Glomerular visceral epithelial cell (primary cell): ENCODE results near the gene CNEP1R1.
A peak's percentile ranks its signal among the peaks of the same experiment; 100 is the strongest.

ENCODE experiments used
- DNase-seq: peaks from one replicate; pipeline ENCODE4 v3.0.0-alpha.2; 2016; ENCODE audit errors: extremely low spot score

Gene CNEP1R1

DNA sequence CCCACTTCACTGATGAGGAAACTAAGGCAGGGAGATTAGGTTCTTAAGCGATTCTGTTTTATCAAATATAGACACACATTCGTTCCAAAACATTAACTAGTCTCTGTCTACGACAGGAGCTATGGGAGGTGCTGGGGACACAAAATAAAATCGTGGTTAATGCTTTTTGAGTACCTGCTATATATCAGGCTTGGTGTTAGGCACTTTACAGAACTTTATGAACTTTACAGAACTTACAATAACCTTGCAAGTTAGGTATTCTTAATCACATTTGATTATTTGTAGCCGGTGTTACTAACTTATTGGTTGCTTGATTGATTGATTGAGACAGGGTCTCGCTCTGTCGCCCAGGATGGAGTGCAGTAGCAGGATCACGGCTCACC, 40.2 kb downstream of the CNEP1R1 start:
- no peak for DNase-seq

DNA sequence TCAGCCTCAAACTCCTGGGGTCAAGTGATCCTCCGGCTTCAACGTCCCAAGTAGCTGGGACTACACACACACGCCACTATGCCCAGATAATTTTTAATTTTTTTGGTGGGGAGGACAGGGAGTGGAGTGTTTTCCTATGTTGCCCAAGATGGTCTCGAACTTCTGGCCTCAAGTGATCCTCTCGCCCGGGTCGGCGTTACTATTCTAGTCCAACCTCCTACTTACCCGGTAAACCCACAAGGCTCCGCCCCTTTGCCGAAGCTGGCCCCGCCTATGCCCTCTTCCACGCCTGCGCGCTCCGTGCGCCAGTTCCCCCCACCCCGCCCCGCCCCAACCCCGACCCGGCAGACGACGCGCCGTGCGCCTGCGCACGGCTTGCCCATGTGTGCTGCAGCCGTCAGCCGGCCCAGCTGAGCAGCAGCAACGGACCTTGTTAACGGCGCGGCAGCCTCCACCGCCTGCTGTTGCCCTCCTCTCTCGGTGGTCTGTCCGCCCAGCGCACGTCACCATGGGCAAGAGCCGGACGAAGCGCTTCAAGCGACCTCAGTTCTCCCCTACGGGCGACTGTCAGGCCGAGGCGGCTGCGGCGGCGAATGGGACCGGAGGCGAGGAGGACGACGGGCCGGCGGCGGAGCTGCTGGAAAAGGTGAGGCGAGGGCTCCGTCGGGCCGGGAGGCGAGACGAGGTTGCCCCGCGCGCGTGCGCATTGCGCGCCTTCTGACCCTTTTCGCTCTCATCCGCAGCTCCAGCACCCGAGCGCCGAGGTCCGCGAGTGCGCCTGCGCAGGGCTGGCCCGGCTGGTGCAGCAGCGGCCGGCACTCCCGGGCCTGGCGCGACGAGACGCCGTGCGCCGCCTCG, 40.8 kb downstream of the CNEP1R1 start, which contains the start of gene HEATR3:
HEATR3 (plus strand) TSS at position 347 of the 858 bp plus-strand sequence; CDS start at position 509, 162 bp downstream.
- peak; percentile 94 for DNase-seq

DNA sequence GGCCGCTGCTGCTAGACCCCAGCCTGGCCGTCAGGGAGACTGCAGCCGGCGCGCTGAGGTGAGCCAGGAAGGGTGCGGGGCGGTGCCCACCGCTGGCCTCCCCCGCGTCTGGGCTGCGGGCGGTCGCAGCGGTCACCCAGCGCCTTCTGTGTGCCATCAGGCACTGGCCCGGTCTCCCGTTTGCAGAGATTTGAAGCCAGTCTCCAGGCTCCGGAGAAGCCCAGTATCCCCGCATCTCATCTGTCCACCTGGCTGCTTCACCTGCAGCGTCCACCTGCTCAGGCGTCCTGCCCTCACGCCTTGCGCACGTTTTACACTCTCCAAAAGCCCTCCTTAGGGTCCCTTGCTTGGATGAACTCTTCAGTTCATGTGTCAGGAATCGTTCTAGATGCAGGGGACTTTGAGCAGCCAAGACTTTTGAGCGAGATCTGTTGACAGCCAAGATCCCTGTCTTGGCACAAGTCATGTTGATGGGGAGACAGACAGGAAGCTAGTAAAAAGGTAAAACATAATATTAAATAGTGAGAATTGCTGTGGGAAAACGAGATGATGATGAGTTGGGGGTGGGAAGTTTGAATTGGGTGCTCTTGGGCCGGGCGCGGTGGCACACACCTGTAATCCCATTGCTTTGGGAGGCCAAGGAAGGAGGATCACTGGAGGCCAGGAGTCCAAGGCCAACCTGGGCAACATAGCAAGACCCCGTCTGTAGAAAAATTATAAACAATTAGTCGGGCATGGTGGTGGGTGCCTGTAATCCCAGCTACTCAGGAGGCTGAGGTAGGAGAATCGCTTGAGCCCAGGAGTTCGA, 41.7 kb downstream of the CNEP1R1 start:
- no peak for DNase-seq

DNA sequence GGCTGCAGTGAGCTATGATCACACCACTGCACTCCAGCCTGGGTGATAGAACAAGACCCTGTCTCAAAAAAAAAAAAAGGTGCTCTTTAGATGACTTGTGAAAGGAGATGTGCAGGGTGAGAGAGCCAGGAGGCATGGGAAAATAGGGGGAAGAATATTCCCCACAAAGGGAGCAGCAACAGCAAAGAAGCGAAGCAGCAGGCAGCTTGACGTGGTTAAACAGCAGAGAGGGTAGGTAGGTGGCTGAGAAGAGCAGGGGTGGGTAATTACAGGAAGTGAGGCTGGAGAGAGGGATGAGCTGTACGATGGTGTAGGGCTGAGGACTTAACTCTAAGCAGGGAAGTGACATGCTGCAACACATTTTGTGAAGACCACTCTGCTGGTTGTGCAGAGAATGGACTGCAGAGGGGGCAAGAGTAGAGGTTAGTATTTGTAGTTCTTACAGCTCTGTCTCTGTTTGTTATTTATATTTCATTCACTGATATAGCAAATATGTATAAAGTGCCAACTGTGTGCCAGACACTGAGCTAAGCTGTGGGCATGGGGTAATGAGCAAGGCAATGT, 42.3 kb downstream of the CNEP1R1 start:
- DNase-seq = peak; percentile 33

DNA sequence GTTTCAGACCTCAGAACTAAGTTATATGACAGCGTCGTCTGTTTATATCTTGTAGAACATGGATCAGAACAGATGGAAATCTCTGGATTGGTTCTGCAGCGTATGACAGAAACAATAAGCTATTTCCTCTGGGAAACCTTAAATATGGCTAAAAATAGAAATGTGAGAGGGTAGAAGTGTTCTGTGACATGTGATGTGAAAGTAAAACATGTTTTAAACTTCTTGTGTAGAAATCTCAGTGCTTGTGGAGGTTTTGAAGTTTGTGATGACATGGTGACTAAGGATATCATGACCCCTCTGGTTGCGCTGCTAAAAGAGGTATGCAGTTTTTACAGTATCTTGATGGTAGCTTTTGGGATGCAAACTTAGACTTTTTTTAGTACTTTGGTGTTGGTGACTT, 43.5 kb downstream of the CNEP1R1 start:
- DNase-seq = no peak

DNA sequence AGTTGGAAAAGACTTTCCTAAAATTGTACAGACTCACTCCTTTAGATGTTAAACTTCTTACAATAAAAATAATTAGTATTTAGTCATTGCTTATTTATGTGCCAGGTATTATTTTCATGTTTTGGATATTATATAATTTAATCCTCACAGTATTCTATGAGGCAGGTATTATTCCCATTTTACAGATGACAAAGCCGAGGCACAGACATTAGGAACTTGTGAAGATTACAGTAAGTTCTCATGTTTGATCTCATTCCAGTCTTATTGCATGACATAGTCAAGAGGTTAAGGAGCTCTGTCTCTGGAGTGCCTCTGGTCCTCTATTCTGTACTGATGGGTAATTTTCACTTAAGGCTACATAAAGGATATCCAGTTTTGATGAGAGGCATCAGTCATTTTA, 44.0 kb downstream of the CNEP1R1 start:
- no peak for DNase-seq

DNA sequence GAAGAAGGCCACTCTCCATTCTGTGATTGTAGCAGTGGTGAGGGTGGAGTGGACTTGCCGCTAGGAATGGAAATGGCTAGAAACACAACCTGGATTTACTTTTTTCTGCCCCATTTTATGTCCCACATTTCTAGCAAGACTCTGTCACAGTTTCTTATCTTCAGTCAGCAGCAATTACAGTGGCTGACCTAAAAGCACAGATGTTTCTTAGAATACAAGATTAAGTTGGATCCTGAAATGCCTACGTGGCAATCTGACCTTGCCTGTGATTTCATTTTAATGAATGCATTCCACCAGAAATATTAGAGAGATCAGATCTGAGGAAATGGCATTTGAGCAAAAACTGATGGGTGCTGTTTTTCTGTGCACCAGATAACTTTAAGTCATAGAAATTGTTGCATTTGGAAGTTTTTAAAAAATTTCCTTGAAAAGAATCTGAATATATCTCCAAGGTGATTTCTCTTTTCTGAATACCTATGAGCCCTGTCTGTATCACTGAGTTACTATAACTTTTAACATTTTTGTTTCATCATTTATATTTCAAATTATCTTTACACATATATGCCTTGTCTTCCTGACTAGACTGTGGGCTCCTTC, 46.1 kb downstream of the CNEP1R1 start:
- DNase-seq = no peak

DNA sequence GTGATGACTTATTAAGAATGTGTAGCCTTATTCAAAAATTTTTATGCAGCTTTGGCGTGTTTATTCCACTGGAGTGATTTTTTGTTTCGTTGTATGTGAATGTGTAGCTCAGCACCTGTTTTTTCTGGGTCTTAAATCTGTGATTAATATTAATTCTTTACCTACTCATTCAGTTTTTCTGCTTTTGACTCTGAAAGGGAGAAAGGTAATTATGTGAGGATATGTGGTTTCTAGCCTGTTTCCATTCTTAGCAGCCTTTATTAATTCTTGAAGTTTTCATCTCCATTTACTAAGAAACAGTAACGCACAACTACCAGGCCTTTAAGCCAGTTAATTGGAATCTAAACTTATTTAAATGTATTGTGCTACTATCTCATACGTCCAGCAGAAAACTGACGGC, 47.7 kb downstream of the CNEP1R1 start:
- no peak for DNase-seq

DNA sequence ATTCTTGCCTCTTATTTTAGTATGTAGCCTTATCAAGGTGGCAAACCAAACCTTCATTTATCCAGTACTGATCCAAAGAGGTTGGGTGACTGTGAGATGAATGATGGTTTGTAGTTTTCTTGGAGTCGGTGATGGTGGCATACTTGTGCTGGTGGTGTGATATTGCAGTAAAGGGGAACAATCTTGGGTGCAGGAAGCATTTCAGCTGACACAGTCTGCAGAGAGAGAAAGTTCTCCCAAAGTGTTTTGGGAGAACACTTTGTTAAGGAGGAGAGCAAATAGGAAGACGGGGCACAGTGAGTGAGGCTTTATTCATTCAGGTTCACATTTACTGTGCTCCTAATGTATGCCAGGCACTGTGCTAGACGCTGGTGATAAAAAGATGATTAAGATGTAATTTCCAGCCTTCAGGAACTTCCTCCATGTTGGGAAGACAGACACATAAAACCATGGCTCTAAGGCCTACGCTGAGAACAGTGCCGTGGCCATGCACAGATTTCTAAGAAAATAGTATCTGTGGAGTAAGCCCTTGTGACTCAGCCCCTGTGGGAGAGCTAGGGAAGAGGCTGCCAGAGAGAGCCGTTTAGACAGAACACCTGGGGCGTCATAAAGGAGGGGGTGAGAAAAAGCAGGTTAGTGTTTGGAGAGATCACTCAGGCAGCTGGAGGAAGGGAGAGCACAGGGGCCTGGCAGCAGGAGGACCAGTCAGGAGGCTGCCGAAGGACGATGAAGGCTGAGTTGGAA, 54.5 kb downstream of the CNEP1R1 start:
- no peak for DNase-seq

DNA sequence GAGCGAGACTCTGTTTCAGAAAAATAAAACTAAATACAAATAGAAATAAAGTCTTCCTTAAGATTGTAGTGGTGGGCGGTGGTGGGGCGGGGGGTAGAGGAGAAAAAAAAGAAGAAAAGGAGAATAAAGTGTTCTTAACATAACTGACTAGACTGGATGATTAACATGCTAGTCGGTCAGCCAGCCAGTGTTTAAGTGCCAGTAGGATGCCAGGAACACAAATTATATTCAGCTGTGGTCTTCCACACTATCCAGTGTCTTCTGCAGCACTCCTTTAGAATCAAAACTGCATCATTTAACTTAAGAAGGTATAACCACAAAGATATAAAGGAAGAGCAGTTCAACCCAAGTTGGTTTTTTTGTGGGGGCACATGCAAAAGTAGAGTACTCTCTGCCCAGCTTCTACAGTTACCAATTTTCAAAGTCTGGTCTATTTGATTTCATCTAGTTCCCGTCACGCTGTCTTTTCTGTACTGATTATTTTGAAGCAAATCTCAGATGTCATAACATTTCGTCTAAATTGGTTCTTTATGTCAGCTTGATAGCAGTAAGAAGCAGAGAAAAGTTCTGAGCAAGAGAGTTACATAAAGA, 56.5 kb downstream of the CNEP1R1 start:
- no peak for DNase-seq

DNA sequence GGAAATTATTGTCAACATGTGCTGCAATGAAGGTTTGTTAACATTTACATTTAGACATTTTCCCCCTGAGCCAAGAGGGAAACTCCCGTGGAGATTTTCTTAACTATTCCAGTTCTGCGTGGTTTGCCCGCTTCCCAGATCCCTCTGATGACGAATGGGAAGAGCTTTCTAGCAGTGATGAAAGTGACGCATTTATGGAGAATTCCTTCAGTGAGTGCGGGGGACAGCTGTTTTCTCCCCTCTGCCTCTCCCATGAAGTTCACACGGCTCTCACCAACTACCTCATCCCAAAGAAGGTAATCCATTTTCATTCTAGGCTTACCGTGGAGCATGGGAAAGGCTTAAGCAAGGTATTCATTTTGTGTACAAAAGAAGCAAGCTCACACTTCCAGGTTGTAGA, 59.0 kb downstream of the CNEP1R1 start:
- no peak for DNase-seq

DNA sequence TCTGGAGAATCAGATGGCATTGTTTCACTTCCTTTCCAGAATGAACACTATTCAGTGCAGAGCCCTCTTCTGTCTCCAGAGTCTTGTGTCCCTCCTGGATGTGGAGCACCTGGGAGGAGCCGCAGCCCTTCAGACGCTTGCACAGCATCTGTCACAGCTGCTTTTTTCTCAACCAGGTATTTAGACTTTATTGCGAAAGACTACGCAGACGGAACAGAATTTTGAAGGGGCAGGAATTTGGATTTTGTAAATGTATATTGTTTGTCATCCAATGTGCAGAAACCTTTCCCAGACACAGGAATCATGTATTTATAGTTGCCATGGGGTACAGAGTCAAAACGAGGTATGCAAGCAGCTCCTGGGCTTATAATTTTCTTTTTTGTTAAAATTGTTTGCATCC, 61.2 kb downstream of the CNEP1R1 start:
- DNase-seq = no peak
